Body of pancreas (tissue), 4 donors: ENCODE data around the gene ZBTB48.

ENCODE experiments used
- POLR2A ChIP-seq, 3 donors: fragments of 450-650 bp; IDR thresholded peaks; one replicate each; pipeline ENCODE4 v1.6.1; 2016; ENCODE audit warnings: antibody characterized with exemption in 3 of 3, mild to moderate bottlenecking in 2 of 3
- TF ChIP-seq, protein P1 (sequence below), 7 experiments: fragments of 450-650 bp in 4 of 7; fragments of 200-600 bp in 3 of 7; sonication (generic) in 3 of 7; IDR thresholded peaks; one replicate each; pipeline ENCODE4 v1.5.1; 2016 to 2019; ENCODE audit warnings: antibody characterized with exemption in 7 of 7

DNA sequence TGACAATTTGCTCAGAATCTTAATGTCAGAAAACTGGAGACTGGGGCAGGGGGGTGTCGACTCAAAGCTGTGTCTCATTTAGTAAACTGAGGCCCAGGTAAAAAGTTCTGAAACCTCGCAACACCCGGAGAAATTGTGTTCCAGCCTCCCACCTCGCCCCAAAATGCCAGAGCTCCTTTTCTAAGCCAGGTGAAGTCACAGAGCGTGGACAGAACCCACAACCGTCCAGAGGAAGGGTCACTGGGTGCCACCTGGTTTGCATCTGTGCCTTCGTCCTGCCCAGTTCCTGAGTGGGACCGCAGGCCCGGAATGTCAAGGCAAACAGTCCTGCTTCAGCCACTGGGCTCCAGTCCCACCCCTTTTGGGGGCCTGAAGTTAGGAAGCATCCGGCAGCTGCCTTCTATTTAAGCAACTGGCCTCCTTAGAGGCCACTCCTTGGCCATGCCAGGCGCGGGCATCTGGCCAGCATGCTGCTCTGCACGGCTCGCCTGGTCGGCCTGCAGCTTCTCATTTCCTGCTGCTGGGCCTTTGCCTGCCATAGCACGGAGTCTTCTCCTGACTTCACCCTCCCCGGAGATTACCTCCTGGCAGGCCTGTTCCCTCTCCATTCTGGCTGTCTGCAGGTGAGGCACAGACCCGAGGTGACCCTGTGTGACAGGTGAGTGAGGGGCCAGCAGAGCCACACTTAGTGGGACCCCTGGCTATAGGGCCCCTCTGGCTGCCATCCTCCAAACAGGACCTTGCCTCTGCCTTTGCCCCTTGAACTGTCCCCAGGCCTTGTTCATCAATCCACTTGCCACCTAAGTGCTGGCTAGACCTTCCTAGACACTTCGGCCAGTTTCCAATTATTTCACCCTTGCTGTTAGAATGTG lies 24.7 kb upstream of the ZBTB48 start, which contains the start of gene TAS1R1:
- no peak for TF ChIP-seq POLR2A (IDR thresholded peaks at IDR 0.05)
- TF ChIP-seq, protein P1, sequence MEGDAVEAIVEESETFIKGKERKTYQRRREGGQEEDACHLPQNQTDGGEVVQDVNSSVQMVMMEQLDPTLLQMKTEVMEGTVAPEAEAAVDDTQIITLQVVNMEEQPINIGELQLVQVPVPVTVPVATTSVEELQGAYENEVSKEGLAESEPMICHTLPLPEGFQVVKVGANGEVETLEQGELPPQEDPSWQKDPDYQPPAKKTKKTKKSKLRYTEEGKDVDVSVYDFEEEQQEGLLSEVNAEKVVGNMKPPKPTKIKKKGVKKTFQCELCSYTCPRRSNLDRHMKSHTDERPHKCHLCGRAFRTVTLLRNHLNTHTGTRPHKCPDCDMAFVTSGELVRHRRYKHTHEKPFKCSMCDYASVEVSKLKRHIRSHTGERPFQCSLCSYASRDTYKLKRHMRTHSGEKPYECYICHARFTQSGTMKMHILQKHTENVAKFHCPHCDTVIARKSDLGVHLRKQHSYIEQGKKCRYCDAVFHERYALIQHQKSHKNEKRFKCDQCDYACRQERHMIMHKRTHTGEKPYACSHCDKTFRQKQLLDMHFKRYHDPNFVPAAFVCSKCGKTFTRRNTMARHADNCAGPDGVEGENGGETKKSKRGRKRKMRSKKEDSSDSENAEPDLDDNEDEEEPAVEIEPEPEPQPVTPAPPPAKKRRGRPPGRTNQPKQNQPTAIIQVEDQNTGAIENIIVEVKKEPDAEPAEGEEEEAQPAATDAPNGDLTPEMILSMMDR (IDR thresholded peaks at IDR 0.05): no peak
